ENCODE results near the gene MYOM1.

- no peak for TF ChIP-seq CTCF (IDR thresholded peaks at IDR 0.05)
- TF ChIP-seq POLR2A (IDR thresholded peaks at IDR 0.05): no peak
Measured at GRCh38 chr18:3124822-3125221, 94.9 kb downstream of the MYOM1 start.
